Renal pelvis (tissue), 4 donors: Measurements from ENCODE around the gene DHRSX. TPM values are rescaled to one million over a fixed set of nuclear protein-coding genes. Genes with fewer than 3 reads are reported as not detected.
"Not testable (repeated sequence)": the region's sequence is repeated elsewhere in the genome, so short reads cannot be mapped to it uniquely, and the experiment has no call there.

Experiments used
- DNase-seq: peaks from one replicate; pipeline ENCODE4 v3.0.0-alpha.2; 2013
- polyA plus RNA-seq, 3 donors: library from polyadenylated mRNA; unstranded; fragments of 120-200 nt; gene quantifications; one replicate each; pipeline ENCODE4 v1.2.1, GENCODE V29; 2013; ENCODE audit not compliant: insufficient read length in 3 of 3

The DHRSX gene
- polyA plus RNA-seq, 3 donors: 28.3 to 35.5 (median 32.7) TPM

GRCh38 chrX:2432298-2432863, 68.4 kb downstream of the DHRSX start:
- no peak for DNase-seq

DNA sequence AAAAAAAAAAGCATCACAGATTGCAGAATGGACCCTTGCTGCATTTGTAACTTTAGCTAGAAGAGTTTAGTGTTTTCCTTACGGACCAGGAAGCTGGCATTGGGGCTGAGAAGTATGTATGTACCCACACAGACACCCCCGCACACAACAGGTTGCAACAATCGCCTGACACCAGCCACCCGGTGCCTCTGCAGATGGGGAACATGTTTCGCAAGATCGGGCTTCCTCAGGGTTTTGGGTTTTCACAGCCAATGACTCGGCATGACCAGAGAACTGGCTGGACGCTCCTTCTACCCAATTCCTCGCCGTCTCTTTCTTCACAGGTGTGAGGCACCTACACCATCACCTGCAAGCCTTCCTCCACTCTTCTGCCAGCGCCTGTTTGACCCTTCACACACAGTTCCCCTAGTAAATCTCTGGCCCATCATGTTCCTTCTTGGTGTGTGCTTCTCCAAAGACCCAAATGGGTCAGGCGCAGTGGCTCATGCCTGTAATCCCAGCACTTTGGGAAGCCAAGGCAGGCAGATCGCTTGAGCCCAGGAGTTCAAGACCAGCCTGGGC, 70.4 kb downstream of the DHRSX start:
- DNase-seq: no peak

DNA sequence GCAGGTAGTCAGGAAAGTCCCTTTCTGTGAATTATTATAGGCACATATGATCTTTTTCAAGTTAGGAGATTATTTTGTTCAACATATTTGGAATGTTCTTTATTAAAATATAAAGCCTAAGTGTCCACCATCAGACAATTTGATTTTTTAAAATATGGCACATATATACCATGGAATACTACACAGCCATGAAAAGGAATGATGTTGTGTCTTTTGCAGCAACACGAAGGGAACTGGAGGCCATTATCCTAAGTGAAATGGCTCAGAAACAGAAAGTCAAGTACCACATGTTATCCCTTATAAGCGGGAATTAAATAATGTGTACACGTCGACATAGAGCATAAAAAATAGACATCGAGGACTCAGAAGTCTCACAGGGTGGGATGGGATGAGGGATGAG, 73.0 kb downstream of the DHRSX start:
- no peak for DNase-seq

DNA sequence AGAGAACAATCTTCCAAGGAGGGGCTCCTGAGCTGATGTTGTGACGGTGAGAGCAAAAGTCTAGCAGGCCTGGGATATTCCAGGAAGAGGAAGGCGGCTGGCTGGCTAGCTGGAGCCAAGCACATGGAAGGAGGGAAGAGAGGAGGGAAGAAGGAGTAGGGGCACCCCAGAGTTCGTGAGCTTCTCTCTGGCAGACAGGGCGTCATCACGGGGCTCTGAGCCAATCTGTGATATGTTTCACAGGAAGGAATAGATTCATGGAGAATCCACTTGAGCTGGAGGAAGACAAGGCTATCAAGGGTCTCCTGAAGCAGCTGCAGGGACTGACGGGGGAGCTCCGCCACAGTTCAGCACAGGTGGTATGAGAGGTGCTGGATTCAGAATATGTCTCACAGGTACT, 73.6 kb downstream of the DHRSX start:
- no peak for DNase-seq

- no peak for DNase-seq
These were observed 74.4 kb downstream of the DHRSX start for GRCh38 chrX:2426289-2426882.

DNA sequence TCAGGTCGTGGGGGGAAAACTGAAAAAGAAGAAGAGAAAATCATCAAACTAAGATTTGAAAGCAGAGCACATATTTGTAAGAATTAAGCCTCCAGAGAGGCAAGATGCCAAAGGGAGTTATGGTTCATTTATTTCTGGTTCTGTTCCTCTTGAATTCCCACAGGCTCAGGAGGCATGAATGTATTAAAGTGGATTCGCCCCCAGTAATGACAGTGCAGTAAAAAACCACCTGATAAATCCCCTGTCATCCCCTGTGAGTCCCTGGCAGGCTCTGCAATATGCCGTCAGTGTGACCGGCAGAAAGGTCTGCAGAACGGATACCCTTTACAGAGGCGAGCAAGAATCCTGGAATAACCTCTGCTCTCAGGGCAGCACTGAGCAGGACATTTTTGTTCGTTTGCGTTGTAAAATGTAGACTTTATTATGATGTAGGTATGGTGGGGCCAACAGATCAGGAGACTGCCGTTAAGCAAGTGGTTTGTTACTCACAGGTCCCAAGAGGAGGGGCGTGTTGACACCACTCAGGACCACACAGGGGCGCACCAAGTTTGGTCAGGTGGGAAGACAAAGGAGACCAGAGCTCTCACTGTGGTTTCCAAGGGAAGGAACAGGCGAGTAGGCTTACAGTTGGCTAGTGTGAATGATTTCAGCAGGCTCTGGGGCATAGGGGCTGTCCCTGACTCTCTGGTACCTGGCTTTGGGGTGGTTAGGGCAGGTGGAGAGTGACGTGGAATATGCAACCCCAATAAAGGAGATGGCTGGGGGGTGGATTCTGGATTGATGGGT, 75.3 kb downstream of the DHRSX start:
- DNase-seq: no peak

DNA sequence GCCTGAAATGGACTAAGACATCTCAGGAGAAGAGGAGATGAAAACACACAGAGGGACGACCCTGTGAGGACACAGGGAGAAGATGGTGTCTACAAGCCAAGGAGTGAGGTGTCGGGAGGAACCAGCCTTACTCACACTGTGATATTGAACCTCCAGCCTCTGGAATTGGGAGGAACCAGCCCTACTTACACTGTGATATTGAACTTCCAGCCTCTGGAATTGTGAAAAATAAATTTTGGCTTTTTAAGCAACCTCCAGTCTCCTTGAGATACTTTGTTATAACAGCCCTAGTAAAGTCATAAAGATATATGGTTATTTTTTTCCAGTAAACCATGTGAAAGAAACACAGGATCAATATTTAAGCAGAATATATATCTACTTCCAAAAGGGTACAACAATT, 76.5 kb downstream of the DHRSX start:
- no peak for DNase-seq

DNA sequence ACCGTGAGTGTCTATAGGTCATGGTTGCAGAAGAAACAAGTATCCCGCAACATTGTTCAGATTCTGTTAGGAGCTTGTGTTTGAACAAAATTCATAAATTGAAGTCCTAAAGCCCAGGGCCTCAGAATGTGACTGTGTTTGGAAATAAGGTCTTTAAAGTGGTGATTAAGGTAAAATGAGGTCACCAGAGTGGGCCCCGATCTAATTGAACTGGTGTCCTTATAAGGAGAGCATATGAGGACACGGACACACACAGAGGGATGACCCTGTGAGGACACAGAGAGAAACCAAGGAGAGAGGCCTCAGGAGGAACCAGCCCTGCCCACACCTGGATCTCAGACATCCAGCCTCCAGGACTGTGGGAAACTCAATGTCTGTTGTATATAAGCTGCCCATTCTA, 76.9 kb downstream of the DHRSX start:
- DNase-seq: no peak

- DNase-seq: no peak
These were observed 77.5 kb downstream of the DHRSX start for GRCh38 chrX:2423282-2423681.

GRCh38 chrX:2419418-2419817, 81.4 kb downstream of the DHRSX start:
- DNase-seq: not testable (repeated sequence)

- DNase-seq: no peak
These were observed 82.8 kb downstream of the DHRSX start for GRCh38 chrX:2418000-2418399.

- DNase-seq: no peak
These were observed 83.7 kb downstream of the DHRSX start for GRCh38 chrX:2416851-2417604.

DNA sequence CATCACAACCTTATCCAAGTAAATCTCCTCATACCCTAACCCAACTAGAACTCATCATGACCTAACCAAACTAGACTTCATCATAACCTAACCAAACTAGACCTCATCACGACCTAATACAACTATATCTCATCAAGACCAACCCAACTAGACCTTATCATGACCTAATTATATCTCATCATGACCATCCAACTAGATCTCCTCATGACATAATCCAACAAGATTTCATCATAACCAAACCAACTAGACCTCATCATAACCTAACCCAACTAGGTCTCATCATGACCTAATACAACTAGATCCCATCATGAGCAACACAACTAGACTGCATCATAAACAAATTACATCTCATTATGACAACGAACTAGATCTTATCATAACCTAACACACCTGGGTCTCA, 86.4 kb downstream of the DHRSX start:
- DNase-seq: no peak

GRCh38 chrX:2413969-2414368, 86.8 kb downstream of the DHRSX start:
- DNase-seq: no peak

DNA sequence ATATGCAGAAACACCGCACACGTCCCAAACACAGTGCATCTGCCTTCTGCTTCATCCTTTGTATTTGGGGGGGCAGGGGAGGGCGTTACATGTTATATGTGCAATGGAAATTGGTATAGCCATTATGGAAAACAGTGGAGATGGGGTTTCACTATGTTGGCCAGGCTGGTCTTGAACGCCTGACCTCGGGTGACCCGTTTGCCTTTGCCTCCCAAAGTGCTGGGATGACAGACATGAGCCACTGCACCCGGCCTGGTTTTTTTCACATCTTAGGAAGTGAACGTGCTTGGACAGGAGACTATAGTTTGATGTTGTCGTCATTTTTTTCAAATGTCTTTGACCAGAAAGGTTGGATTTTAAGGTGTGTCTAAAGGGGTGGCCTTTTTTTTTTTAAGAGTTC, 88.6 kb downstream of the DHRSX start:
- no peak for DNase-seq

GRCh38 chrX:2410279-2411020, 90.3 kb downstream of the DHRSX start:
- no peak for DNase-seq

GRCh38 chrX:2409796-2410195, 91.0 kb downstream of the DHRSX start:
- DNase-seq: no peak

GRCh38 chrX:2408856-2409255, 91.9 kb downstream of the DHRSX start:
- DNase-seq: no peak

DNA sequence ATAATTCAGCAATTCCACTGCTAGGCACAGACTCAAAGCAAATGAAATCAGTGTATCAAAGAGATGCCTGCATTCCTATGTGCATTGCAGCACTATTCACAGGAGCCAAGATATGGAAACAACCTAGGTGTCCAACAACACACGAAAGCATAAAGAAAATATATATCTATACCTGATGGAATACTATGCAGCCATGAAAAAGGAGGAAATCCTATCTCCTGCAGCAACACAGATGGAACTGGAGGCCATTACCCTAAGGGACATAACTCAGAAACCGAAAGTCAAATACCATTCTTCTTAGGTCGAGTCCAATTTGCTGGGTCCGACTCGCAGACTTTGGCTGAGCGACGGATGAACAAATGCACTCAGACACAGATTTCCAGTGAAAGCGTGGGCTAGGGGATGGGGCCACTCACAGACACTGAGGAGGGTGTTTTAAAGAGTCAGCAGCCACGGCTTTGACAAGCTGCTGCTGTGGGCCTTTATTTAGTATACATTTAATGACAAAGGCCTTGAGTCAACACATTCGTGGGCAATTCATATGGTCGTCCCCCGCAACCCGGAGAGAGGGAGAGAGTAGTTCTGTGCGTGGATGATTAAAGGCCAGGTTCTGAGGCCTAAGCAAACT, 93.8 kb downstream of the DHRSX start:
- DNase-seq: no peak

GRCh38 chrX:2404776-2405175, 96.0 kb downstream of the DHRSX start:
- DNase-seq: no peak

DNA sequence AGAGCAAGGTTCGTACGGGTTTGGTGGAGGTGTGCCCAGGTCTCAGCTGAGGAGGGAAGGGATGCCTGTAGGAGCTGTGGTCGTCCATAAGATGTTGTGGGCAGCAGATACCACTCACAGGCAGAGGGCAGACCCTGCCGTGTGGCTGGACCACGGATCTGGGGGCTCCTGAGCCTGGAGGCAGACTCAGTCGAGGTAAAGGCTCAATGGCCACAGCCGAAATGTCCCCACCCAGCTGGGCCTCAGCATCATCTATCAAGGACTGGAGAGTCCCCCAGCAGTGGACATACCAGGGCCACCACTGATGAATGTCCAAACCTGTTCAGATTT, 98.5 kb downstream of the DHRSX start:
- no peak for DNase-seq
